ENCODE data around the gene LPP.

GRCh38 chr3:188108703-188109412 is 45.1 kb upstream of the LPP start:
- no peak for TF ChIP-seq EP300 (IDR thresholded peaks at IDR 0.05; ENCODE audit: low read depth)
- TF ChIP-seq CTCF (IDR thresholded peaks at IDR 0.05) = no peak
- TF ChIP-seq POLR2AphosphoS5 (IDR thresholded peaks at IDR 0.05) = no peak
